GM15510 (cell line): ENCODE measurements around the gene TMEM132C.

Experiments
- POLR2A ChIP-seq: IDR thresholded peaks from 3 replicates; pipeline ENCODE4 v1.6.1; 2011; ENCODE audit warnings: borderline replicate concordance; ENCODE audit not compliant: insufficient read length; ENCODE audit errors: extremely low read depth

TMEM132C gene

DNA sequence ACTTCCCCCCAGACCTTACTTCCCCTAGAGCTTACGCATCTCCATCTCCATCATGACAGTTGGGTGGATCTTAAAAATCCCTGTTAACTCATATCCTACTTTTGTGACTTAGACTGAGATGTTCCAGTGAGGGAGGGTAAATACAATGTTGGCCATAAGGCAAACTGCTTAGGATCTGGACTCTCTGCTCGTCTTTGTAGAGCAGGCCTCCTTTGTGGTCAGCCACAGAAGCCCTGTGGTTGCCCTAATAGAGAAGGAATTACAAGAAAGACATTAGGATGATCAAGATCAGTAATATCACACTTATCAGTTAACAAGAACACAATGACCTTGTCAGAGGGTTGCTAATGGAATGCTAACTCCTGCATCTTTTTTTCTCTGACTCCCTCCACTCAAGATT, 52.0 kb downstream of the TMEM132C start:
- no peak for TF ChIP-seq POLR2A

DNA sequence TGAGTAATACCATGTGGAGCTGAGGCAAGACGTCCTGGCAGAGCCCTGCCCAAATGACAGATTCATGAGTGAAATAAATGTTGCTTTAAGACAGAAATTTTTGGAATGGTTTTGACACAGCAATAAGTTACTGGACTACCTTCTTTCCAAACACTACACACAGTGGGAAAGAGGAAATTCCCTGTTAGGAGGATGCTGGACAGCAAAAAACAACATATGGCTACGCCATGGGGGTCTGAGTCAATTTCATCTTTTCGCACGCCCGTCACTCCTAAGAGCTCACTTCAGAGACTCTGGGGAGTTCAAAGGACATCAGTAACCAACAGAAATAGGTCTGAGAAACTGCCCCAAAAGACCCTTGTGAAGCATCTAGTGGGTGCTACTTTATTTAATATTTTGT, 55.4 kb downstream of the TMEM132C start:
- no peak for TF ChIP-seq POLR2A

DNA sequence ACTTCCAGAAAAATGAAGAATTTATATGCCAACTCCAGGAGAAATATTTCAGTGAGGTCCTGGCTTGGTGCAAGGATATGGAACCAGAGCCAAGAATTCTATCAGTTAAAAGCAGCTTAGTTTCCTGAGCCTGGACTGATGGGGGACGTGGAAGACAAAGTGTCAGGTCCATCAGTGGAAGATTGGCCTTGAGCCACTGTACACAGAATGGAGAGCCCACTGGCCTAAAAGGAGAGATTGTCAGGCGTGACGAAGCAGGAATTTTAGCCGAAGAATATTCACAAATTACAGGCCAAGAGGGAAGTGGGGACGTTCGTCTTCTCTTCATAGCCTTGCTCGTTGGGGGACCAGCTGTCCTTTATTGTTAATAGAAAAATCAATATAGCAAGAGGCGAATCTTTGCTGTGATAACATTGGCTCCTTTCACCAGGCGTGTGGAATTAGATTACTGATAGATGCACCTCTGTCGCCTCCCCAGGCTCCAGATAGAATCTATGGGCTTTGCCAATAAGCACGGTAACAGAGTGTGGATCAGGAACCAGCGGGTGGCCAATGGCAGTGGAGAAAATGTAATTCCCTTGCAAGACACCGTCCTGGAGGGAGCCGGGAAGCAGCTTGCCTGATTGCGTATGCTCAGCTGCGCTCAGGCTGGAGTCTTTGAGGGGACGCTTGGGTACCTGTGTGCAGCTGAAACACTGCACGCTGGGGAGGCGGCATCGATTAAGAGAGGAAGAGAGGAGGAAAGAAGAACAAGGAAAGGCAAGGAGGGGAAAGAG, 56.4 kb downstream of the TMEM132C start:
- TF ChIP-seq POLR2A = no peak

DNA sequence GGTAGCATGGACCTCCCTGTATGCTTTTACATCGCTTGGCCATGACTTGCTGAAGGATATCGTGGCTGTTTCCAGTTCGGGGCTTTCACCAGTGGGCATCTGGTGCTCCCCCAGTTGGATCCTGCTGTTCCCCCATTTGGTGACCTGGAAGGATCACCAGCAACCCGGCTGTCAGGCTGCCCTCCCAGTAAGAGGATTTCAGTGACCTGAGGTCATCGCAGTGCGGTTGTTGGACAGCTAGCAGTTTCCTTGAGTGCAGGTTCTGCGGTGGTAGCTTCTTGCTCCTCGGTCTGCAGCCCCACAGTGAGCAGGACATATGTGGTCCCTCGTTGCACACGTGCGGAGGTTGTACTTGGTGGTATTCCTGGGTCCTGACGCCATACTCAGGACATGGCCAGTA, 58.7 kb downstream of the TMEM132C start:
- no peak for TF ChIP-seq POLR2A

DNA sequence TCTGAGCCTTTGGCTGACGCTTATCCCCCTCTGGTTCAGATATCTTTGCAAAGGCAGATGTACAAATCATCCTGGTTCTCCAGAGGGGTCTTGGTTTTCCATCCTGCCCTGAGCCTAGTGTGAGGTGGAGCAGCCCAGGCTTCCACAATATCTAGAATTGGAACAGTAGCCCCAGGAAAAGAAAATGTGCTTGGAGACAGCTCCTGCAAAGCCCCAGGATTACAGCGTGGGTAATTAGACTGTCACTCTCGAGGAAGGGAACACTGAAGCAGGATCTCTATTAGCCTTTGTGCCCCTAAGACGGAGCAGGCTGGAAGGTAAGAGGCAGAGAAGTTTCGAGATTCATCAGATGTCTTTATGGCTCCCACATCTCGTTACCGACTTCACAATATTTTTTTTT, 59.4 kb downstream of the TMEM132C start:
- no peak for TF ChIP-seq POLR2A

DNA sequence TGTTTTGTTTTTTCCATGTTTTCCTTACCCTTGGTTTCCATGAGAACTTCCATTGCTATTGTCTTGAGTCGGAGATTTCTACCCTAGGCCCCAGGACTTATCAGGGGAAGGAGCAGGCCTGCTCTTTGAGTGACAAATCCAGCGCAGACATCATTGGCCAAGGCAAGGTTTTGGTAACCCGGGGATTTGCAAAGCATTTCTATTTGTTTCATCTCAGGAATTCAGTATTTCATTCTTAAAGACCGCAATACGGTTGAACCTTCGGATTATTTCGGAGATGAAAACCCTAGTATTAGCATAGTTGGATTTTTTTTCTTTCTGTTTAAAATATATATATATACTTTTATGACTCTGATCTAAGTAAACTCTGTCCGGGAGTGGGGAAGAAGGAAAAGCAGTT, 62.0 kb downstream of the TMEM132C start:
- no peak for TF ChIP-seq POLR2A

DNA sequence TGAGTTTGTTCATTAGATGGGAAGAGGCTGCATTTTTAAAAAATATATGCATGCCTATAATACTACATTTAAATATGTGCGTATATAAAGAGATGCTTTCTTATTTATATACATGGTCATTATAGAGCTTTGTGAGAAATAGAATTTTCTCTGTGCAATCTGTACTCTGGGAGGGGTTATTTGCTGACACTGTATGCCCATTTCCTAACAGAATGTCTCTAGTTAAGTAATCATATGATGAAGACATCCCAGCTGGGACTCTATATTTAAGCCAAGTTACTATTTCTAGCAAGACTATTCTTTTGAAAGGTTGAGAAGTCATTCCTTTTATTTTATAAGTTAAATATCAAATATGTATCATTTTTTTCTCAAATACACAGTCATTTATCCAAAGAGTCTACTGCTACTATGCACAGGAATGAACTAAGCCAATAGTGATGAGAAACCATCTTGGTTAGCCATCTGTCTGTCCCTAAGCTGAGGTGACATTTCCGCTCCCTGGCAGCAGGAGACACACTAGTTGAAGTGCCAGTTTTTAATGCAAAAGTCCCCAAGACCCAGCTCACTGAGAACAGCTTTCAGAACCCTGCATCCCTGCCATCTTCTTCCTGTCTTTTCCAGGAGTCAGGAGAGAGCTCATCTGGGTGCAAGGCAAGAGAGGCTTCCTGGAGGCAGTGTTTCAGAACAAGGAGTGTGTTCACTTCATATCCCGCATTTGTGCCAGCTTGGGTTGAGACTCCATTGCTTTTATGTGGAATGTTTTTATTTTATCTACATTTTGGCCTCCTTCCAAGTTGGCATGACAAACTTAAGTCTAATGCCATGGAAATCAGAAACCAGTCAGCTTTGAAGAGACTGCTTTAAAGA, 69.5 kb downstream of the TMEM132C start:
- no peak for TF ChIP-seq POLR2A

DNA sequence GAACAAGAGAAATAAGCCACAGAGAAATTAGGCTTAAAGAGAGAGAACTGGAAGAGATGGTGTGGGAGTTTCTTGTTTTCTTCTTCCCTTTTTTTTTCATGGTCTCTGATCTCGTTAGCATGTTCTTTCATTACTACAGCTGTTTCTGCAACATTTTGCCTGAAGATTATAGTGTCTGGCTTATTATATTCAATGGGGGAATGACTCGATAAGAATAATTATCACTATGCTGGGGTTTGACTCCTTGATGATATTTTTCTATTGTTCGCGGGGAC, 70.0 kb downstream of the TMEM132C start:
- TF ChIP-seq POLR2A = no peak

DNA sequence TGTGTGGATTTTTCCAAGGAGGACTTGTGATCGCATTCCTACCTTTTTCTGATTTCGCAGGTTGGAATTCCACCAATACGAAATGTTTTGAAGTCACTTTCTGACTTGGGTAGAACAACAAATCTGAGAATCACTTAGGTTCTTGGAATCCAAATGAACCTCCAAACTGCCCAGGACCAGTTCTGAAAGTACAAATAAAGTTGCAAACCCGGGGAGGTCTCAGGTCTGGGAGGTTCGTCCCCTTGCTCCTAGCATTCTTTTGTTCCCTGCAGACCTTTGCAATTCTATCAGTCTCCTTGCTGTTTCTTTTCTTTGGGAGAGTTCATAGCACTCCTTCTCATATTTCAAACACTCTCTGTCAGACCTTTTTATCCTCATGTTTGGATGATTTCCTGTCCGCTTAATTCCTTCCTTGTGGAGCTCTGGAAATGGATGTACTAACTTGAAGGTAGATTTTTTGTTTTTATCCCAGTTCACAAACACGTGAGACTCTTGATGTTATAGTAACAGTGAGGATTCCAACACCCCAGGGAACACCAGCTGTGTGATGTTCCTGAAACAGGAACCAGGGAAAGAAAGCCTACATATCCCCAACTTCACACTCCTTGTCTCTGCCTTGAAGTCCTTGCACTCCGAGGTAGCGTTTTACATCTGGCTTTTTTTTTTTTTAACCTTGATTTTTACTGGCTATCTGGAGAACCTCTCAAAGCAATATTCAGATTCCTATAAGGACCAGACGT, 70.6 kb downstream of the TMEM132C start:
- no peak for TF ChIP-seq POLR2A

DNA sequence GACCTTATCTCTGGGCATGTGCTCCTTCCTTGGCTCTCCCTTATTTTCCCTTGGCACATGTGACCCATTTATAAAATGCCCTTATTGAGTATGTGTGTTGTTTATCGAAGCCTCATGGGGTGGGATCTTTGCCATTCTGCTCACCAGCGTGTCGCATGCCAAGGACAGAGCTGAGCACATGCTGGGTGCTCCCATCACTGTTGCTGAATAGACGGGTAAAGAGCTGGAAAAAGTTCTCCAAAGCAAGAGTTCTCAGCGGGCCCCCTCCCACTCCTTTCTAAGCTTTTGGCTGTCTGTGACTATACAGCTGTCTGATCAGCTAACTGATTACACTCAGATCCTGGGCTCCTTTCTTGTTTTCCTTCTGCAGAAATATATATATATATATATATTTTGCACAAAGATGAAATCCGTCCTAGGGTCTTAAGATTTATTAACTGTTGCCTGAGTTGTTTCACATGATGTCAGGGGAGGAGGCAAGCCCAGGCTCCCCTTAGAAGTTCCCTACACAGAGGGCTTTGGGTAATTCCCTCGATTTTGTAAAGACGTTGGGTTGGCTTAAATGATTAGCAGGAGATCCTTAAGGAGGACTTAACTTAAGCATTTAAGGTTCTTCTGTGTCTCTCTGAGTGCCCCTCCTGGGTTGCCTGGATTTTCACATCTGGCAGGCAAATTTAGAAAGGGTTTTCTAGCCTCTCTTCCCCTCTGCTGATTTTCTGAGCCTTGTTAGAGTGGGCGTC, 71.6 kb downstream of the TMEM132C start:
- no peak for TF ChIP-seq POLR2A

DNA sequence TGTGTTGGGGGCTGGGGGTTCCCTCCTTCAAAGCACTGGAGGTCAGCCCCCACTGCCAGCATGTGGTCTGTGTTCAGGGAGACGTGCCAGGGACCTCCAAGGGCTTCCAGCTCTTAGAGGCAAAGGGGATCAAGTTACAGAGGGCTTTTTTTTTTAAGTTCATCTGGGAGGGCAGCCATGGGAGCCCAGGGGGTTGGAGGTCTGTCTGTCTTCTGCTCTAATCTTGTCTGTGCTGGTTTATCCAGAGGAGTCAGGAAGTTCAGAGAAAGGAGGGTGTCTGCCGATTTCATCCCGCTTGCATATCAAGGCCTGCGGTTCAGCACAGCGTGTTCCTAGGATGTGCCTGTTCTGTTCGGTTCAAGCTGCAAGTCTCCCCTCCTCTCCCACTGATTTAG, 72.2 kb downstream of the TMEM132C start:
- TF ChIP-seq POLR2A = no peak

DNA sequence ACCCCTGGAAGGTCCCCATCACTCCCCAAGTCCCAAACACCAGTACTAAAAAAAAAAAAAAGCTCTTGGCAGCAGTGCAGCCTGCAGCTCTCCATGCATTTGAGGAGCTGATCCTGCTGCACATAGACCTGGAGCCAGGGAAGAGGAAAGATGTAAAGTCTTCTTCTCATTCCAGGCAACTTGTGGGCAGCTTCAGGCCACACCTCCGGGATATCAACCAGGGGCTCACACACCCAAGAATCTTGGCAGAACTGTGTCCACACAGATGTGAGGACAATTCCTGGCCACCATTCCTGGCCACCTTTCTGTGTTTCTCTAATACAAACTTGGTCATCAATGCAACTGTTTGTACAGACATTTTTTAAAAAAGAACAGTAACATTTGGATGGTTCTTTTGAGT, 72.7 kb downstream of the TMEM132C start:
- no peak for TF ChIP-seq POLR2A

DNA sequence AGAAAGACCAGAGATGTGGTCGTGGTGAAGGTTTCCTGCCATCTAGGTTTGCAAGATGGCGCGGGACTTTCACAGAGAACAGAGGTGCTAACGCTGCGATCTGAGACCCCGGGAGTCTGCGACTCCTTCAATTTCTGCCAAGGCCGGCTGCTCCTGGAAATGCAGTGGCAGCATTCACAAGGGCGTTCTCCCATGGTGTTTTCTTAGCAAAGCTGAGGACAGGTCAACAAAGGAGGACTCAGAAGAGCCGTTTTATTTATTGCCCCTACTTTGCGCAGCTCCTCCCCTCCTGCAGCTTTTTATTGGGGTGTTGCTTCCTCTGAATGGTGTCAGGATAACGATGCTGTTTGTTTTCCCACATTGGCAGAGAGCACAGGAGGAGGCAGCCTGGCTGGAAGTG, 86.3 kb downstream of the TMEM132C start:
- no peak for TF ChIP-seq POLR2A

DNA sequence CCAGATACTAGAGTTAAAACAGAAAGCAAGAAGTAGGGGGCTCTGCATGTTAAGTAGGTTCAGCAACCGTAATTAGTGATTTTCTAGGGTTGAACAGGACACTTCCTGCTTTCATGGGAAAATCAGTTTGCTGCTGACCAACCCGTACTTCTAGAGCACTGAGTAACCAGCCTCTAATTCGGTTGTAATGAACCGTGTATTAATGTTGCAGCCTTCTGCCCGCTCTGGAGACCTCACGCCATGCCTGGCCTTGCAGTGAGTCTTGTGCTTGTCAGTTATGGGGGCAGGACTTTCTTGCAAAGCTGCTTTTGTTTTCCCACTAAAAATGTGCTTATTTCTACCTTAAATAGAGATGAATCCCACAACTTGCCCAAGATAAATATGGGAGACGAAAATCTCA, 89.6 kb downstream of the TMEM132C start:
- TF ChIP-seq POLR2A = no peak

DNA sequence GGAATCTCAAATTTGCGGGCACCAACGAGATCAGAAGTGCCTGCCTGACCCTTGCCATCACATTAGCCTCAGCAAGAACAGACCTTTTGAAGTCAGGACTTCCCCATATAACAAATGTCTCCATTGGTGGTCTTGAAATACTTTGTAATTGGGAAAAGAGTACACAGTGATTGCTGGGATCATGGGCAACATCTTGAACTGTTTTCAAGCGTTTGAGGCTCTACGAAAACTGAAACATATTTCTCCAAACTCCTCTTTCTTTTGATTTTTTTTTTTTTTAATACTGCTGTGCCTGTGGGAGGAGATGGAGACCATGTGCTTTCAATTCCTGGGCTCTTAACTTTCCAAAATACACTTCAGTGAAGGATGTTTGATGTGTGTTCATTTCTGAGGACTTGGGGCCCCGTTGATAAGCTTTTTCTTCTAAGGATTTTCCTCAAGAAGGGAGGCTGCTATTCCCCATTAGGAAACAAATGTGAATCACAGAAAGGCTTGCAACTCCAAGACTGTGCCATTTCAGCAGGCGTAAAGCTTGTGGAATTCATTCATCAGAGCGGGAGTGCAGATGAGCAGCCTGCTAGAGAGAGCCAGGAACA, 94.5 kb downstream of the TMEM132C start:
- no peak for TF ChIP-seq POLR2A

DNA sequence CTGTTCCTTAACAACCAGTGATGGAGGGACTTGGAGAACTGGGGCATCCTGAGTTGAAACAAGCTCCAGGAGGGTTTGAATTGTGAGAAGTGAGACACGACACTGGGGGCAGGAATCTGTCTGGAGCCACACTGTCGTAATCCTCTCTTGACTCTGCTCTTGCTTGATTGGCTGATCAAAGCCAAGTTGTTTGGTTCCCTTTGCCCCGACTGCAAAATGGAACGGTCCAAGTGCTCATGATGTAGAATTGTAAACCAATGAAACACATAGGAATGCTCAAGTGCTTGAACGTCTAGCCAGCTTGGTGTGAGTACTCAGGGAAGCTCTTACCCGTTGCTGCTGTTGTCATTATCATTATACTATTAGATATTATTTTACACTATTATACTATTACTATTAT, 98.1 kb downstream of the TMEM132C start:
- TF ChIP-seq POLR2A = no peak
